Keratinocyte (primary cell): ENCODE results near the gene RAB3GAP2. TPM values are rescaled to one million over a fixed set of nuclear protein-coding genes. Genes with fewer than 3 reads are reported as not detected.

Experiments used
- DNase-seq: peaks from one replicate; pipeline ENCODE4 v3.0.0-alpha.2; 2011; ENCODE audit warnings: low read depth, missing footprints, low spot score
- FAIRE-seq: peaks from 2 replicates; lab custom pipeline; 2011; peaks lifted over from hg19 to GRCh38; lab: Jason Lieb, UNC
- H2AFZ ChIP-seq: 2 replicates; pipeline ENCODE4 v1.6.0; 2012; ENCODE audit warnings: low read length, control low read depth, inconsistent platforms; ENCODE audit not compliant: control insufficient read depth
- H3K27ac ChIP-seq: 2 replicates; pipeline ENCODE4 v1.5.1; 2011; ENCODE audit warnings: low read length; ENCODE audit not compliant: control insufficient read depth, insufficient read depth
- H3K27me3 ChIP-seq: 3 replicates; pipeline ENCODE4 v1.6.0; 2011; ENCODE audit warnings: low read length; ENCODE audit not compliant: control insufficient read depth, insufficient read depth; ENCODE audit errors: extremely low read depth
- H3K36me3 ChIP-seq, 2 experiments: 2 replicates in 1 of 2; 3 replicates in 1 of 2; pipeline ENCODE4 v1.5.1; 2011; ENCODE audit warnings: low read length in 2 of 2, mild to moderate bottlenecking in 1 of 2; ENCODE audit not compliant: control insufficient read depth in 2 of 2, insufficient read depth in 2 of 2; ENCODE audit errors: extremely low read depth in 1 of 2
- H3K4me1 ChIP-seq: 3 replicates; pipeline ENCODE4 v1.5.1; 2011; ENCODE audit warnings: low read length; ENCODE audit not compliant: control insufficient read depth, insufficient read depth; ENCODE audit errors: extremely low read depth
- H3K4me2 ChIP-seq: 3 replicates; pipeline ENCODE4 v1.6.0; 2011; ENCODE audit warnings: low read depth, low read length; ENCODE audit not compliant: control insufficient read depth, insufficient read depth; ENCODE audit errors: extremely low read depth
- H3K4me3 ChIP-seq, 3 experiments: fragments of 200-600 bp in 1 of 3; sonication (generic) in 1 of 3; 2 replicates in 2 of 3; 3 replicates in 1 of 3; pipeline ENCODE4 v1.5.1; 2011 to 2016; ENCODE audit warnings: low read length in 3 of 3, mild to moderate bottlenecking in 3 of 3, control low read depth in 2 of 3, inconsistent platforms in 1 of 3, low read depth in 1 of 3, mixed read lengths in 1 of 3, mixed run types in 1 of 3, moderate library complexity in 1 of 3; ENCODE audit not compliant: control insufficient read depth in 2 of 3, insufficient read depth in 2 of 3; ENCODE audit errors: extremely low read depth in 1 of 3
- H3K79me2 ChIP-seq: 2 replicates; pipeline ENCODE4 v1.6.0; 2012; ENCODE audit warnings: low read length; ENCODE audit not compliant: control insufficient read depth, insufficient read depth
- H3K9ac ChIP-seq: 3 replicates; pipeline ENCODE4 v1.6.0; 2011; ENCODE audit warnings: low read length; ENCODE audit not compliant: control insufficient read depth, insufficient read depth; ENCODE audit errors: extremely low read depth
- H3K9me1 ChIP-seq: 3 replicates; pipeline ENCODE4 v1.6.0; 2011; ENCODE audit warnings: low read length; ENCODE audit not compliant: control insufficient read depth, insufficient read depth; ENCODE audit errors: extremely low read depth
- H3K9me3 ChIP-seq: 2 replicates; pipeline ENCODE4 v1.5.1; 2012; ENCODE audit warnings: low read depth, low read length; ENCODE audit not compliant: control insufficient read depth
- H4K20me1 ChIP-seq: 3 replicates; pipeline ENCODE4 v1.6.0; 2011; ENCODE audit warnings: low read length; ENCODE audit not compliant: control insufficient read depth, insufficient read depth; ENCODE audit errors: extremely low read depth
- CTCF ChIP-seq, 3 experiments: IDR thresholded peaks in 1 of 3; conservative IDR thresholded peaks in 1 of 3; optimal IDR thresholded peaks in 1 of 3; 2 replicates in 2 of 3; 3 replicates in 1 of 3; pipeline versions ENCODE3 to v1.5.1; 2011; ENCODE audit warnings: low read length in 3 of 3, mild to moderate bottlenecking in 3 of 3, moderate library complexity in 2 of 3, control low read depth in 1 of 3, inconsistent platforms in 1 of 3; ENCODE audit not compliant: insufficient read depth in 2 of 3; ENCODE audit errors: extremely low read depth in 1 of 3
- EZH2 ChIP-seq: IDR thresholded peaks from one replicate; pipeline ENCODE4 v1.6.1; 2012; ENCODE audit warnings: inconsistent platforms, mild to moderate bottlenecking, low read length, moderate library complexity
- dilution Hi-C: fragments of 300-500 bp; cut with MboI; formaldehyde crosslinking; loops from one replicate; pipeline ENCODE4 v1.7.0; 2020; ENCODE audit warnings: low sequenced_read_pairs; ENCODE audit not compliant: extremely low pct_ligation_motif_present
- polyA plus RNA-seq, 5 experiments: library from polyadenylated mRNA; depleted of rRNA in 3 of 5; stranded (reverse) in 3 of 5; stranded (forward) in 1 of 5; unstranded in 1 of 5; fragments of >200 nt; gene quantifications; 1 replicate in 1 of 5; 2 replicates in 3 of 5; 3 replicates in 1 of 5; pipeline versions ENCODE4 v1.2.1 to v1.2.3, GENCODE V29; 2011 to 2012; ENCODE audit warnings: missing spikeins in 2 of 5, low read depth in 1 of 5, low replicate concordance in 1 of 5

RAB3GAP2 gene
- polyA plus RNA-seq, 1 donor (not counting 4 experiments of a cell fraction or from before 2014, with no cell fraction given) = 44.4 TPM

DNA sequence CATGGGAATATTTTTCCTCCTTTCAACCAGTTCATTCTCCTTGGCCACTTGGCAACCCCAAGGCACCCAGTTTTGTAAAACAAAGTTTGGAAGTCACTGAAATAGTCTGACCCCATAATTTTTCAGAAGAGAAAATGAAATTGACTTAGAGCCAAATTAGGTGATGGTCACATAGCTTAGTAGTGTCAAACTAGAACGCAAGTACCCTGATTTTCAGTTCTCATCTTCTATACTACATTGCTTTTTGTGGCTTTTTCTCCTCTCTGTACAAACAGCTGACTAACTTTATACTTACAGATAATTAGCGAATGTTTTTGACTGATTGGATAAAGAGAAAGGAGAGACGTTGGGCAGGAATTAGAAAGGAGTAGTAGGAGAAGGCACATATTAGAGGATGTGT, 145.2 kb downstream of the RAB3GAP2 start:
- Histone ChIP-seq H3K4me2 (no peak overlapping the region), H3K4me1 (no peaks in the 10 kb centered on the region), H3K79me2 (no peaks in the 10 kb centered on the region), H3K4me3 (no peak overlapping the region), H3K27ac (no peak overlapping the region), H3K9me1 (no peaks in the 10 kb centered on the region), H3K9me3 (no peaks in the 10 kb centered on the region), H4K20me1 (no peaks in the 10 kb centered on the region), H3K27me3 (no peaks in the 10 kb centered on the region), H2AFZ (no peak overlapping the region), H3K36me3 (peaks cover 0 to 8% of the 10 kb centered on the region in 2 experiments), H3K9ac (no peak overlapping the region)
- DNase-seq = no peak
- TF ChIP-seq EZH2 (no peak), CTCF (optimal IDR thresholded peaks at IDR 0.05 in 1 of 3, IDR thresholded peaks at IDR 0.05 in 1 of 3, conservative IDR thresholded peaks at IDR 0.05 in 1 of 3; ENCODE audit: extremely low read depth in 1 of 3, insufficient read depth in 2 of 3, low read length in 3 of 3) (no peak)
- dilution Hi-C loops = no loop called here
- FAIRE-seq = no peak

- no peak overlapping the region for H2AFZ ChIP-seq
- TF ChIP-seq CTCF (optimal IDR thresholded peaks at IDR 0.05 in 1 of 3, IDR thresholded peaks at IDR 0.05 in 1 of 3, conservative IDR thresholded peaks at IDR 0.05 in 1 of 3; ENCODE audit: extremely low read depth in 1 of 3, insufficient read depth in 2 of 3, low read length in 3 of 3) (no peak), EZH2 (no peak)
- FAIRE-seq (no peak), DNase-seq (no peak)
- H3K4me3 ChIP-seq = no peak overlapping the region
- H3K27me3 ChIP-seq = no peaks in the 10 kb centered on the region
- no peaks in the 10 kb centered on the region for H3K9me1 ChIP-seq
- H3K4me1 ChIP-seq = no peaks in the 10 kb centered on the region
- no peak overlapping the region for H3K4me2 ChIP-seq
- no peak overlapping the region for H3K9ac ChIP-seq
- peaks cover 0 to 8% of the 10 kb centered on the region in 2 experiments for H3K36me3 ChIP-seq
- H3K27ac ChIP-seq = no peak overlapping the region
- H4K20me1 ChIP-seq = no peaks in the 10 kb centered on the region
- dilution Hi-C loops = no loop called here
- no peaks in the 10 kb centered on the region for H3K79me2 ChIP-seq
- H3K9me3 ChIP-seq = no peaks in the 10 kb centered on the region
Observed at GRCh38 chr1:220124542-220124941, 147.7 kb downstream of the RAB3GAP2 start.
